Neural cell (in vitro differentiated cells): Measurements from ENCODE around the gene ZNF283.

Source experiments
- CTCF ChIP-seq: fragments of 450-650 bp; IDR thresholded peaks from 2 replicates; pipeline ENCODE4 v1.5.1; 2014; ENCODE audit warnings: antibody characterized with exemption, mild to moderate bottlenecking, moderate library complexity; ENCODE audit not compliant: poor library complexity, severe bottlenecking
- EP300 ChIP-seq: fragments of 450-650 bp; conservative IDR thresholded peaks from 2 replicates; pipeline ENCODE4 v1.6.1; 2014; ENCODE audit warnings: antibody characterized with exemption, mild to moderate bottlenecking, moderate library complexity; ENCODE audit not compliant: poor library complexity, severe bottlenecking
- EZH2 ChIP-seq: fragments of 200-600, 300-800 bp; shearing (Covaris generic), sonication (generic); IDR thresholded peaks from 2 replicates; pipeline ENCODE4 v1.6.1; 2014; ENCODE audit warnings: antibody characterized with exemption, low read length, borderline replicate concordance, mild to moderate bottlenecking; ENCODE audit not compliant: insufficient read depth, poor library complexity, severe bottlenecking
- POLR2AphosphoS5 ChIP-seq: IDR thresholded peaks from 2 replicates; pipeline ENCODE4 v1.6.1; 2012
- REST ChIP-seq: IDR thresholded peaks from 2 replicates; pipeline ENCODE4 v1.6.1; 2012; ENCODE audit warnings: borderline replicate concordance
- SMC3 ChIP-seq: fragments of 450-650 bp; conservative IDR thresholded peaks from 2 replicates; pipeline ENCODE4 v1.6.1; 2014; ENCODE audit warnings: antibody characterized with exemption, mild to moderate bottlenecking, moderate library complexity; ENCODE audit not compliant: poor library complexity
- TAF1 ChIP-seq: IDR thresholded peaks from 2 replicates; pipeline ENCODE4 v1.6.1; 2012; ENCODE audit warnings: low read depth

GRCh38 chr19:43789029-43789428 lies 38.1 kb upstream of the ZNF283 start:
- TF ChIP-seq EZH2: no peak
- TF ChIP-seq CTCF: no peak
- TF ChIP-seq REST: no peak
- TF ChIP-seq TAF1: no peak
- TF ChIP-seq EP300: no peak
- no peak for TF ChIP-seq POLR2AphosphoS5
- no peak for TF ChIP-seq SMC3
